Smooth muscle cell (in vitro differentiated cells): ENCODE data around the gene SLC29A2. TPM values are rescaled to one million over a fixed set of nuclear protein-coding genes. Genes with fewer than 3 reads are reported as not detected.

Source experiments
- DNase-seq: peaks from one replicate; lab custom pipeline; 2025; ENCODE audit not compliant: unreplicated experiment; lab: John Stamatoyannopoulos, UW
- H2AFZ ChIP-seq: fragments of 200-600 bp; sonication (generic); 2 replicates; pipeline ENCODE4 v1.6.0; 2016; ENCODE audit warnings: antibody characterized with exemption, low read depth, mild to moderate bottlenecking
- H3F3A ChIP-seq: fragments of 200-600 bp; sonication (generic); 2 replicates; pipeline ENCODE4 v1.6.0; 2017; ENCODE audit warnings: antibody characterized with exemption, low read depth
- H3K27ac ChIP-seq: fragments of 200-600 bp; sonication (generic); 2 replicates; pipeline ENCODE4 v1.5.1; 2016; ENCODE audit warnings: low read depth, mild to moderate bottlenecking
- H3K27me3 ChIP-seq: fragments of 200-600 bp; sonication (generic); 2 replicates; pipeline ENCODE4 v1.6.1; 2016; ENCODE audit warnings: low read depth, mild to moderate bottlenecking
- H3K36me3 ChIP-seq: fragments of 200-600 bp; sonication (generic); 2 replicates; pipeline ENCODE4 v1.5.1; 2016; ENCODE audit warnings: low read depth
- H3K4me1 ChIP-seq: fragments of 200-600 bp; sonication (generic); 2 replicates; pipeline ENCODE4 v1.5.1; 2016; ENCODE audit warnings: low read depth
- H3K4me2 ChIP-seq: fragments of 200-600 bp; sonication (generic); 2 replicates; pipeline ENCODE4 v1.6.0; 2016; ENCODE audit warnings: mild to moderate bottlenecking
- H3K4me3 ChIP-seq: fragments of 200-600 bp; sonication (generic); 2 replicates; pipeline ENCODE4 v1.5.1; 2016; ENCODE audit warnings: mild to moderate bottlenecking
- H3K79me2 ChIP-seq: fragments of 200-600 bp; sonication (generic); 2 replicates; pipeline ENCODE4 v1.6.0; 2016; ENCODE audit warnings: low read depth, mild to moderate bottlenecking
- H3K9ac ChIP-seq: fragments of 200-600 bp; sonication (generic); 2 replicates; pipeline ENCODE4 v1.6.0; 2016; ENCODE audit warnings: low read depth
- H3K9me3 ChIP-seq: fragments of 200-600 bp; sonication (generic); replicated peaks from 2 replicates; pipeline ENCODE4 v1.5.1; 2016; ENCODE audit warnings: low read depth
- H4K20me1 ChIP-seq: fragments of 200-600 bp; sonication (generic); 2 replicates; pipeline ENCODE4 v1.6.0; 2016; ENCODE audit warnings: low read depth
- CTCF ChIP-seq: fragments of 200-600 bp; sonication (generic); IDR thresholded peaks from 2 replicates; pipeline ENCODE4 v1.5.1; 2017; ENCODE audit warnings: borderline replicate concordance, mild to moderate bottlenecking, antibody characterized with exemption; ENCODE audit not compliant: insufficient read depth, poor library complexity, severe bottlenecking
- WGBS: methylation state at CpG from one replicate; pipeline ENCODE4 v1.1.7; 2016; ENCODE audit warnings: low lambda C conversion rate; 5-methylcytosine and 5-hydroxymethylcytosine counted together
- polyA plus RNA-seq: library from polyadenylated mRNA; unstranded; fragments of >200 nt; fragmentation: Nextera tagmentation; extraction: Ambion mirVana; gene quantifications from 2 replicates; pipeline ENCODE4 v1.2.1, GENCODE V29; 2016
- total RNA-seq: library from RNA; depleted of rRNA; stranded (reverse); fragments of >200 nt; gene quantifications from 2 replicates; pipeline ENCODE4 v1.2.3, GENCODE V29; 2014

The SLC29A2 gene
- total and polyA plus RNA-seq, 2 experiments from 2014 or later, result 3.5 to 8.8 TPM

GRCh38 chr11:66418986-66419308 is 47.4 kb upstream of the SLC29A2 start:
- no peaks in the 10 kb centered on the region for H3K36me3 ChIP-seq
- no peak overlapping the region for H3K9ac ChIP-seq
- no peaks in the 10 kb centered on the region for H3K9me3 ChIP-seq
- no peak overlapping the region for H3K4me3 ChIP-seq
- H4K20me1 ChIP-seq, result peaks cover 66% of the 10 kb centered on the region
- peaks cover 12% of the 10 kb centered on the region for H3K4me1 ChIP-seq
- no peak overlapping the region for H3K27ac ChIP-seq
- no peak overlapping the region for H3K4me2 ChIP-seq
- no peak for DNase-seq
- peaks cover 11% of the 10 kb centered on the region for H3F3A ChIP-seq
- 61% methylated on average over 3 of the region's 3 CpGs for WGBS
- H2AFZ ChIP-seq, result no peak overlapping the region
- peaks cover 22% of the 10 kb centered on the region for H3K27me3 ChIP-seq
- no peak for TF ChIP-seq CTCF
- H3K79me2 ChIP-seq, result no peaks in the 10 kb centered on the region

GRCh38 chr11:66418168-66418985 is 46.8 kb upstream of the SLC29A2 start:
- DNase-seq, result peak; percentile 61
- Histone ChIP-seq H3K4me2 (peak overlapping the region; percentile 61), H3K27me3 (peaks cover 22% of the 10 kb centered on the region), H3K9ac (no peak overlapping the region), H3K27ac (no peak overlapping the region), H3K4me1 (peaks cover 12% of the 10 kb centered on the region), H3K79me2 (no peaks in the 10 kb centered on the region), H4K20me1 (peaks cover 71% of the 10 kb centered on the region), H3K36me3 (no peaks in the 10 kb centered on the region), H2AFZ (no peak overlapping the region), H3F3A (peaks cover 11% of the 10 kb centered on the region), H3K9me3 (no peaks in the 10 kb centered on the region), H3K4me3 (no peak overlapping the region)
- peak; percentile 41 for TF ChIP-seq CTCF
- WGBS, result 10% methylated on average over 16 of the region's 16 CpGs

GRCh38 chr11:66417000-66417399 is 45.4 kb upstream of the SLC29A2 start:
- H3K9me3 ChIP-seq, result no peaks in the 10 kb centered on the region
- H3K9ac ChIP-seq, result no peak overlapping the region
- no peak overlapping the region for H2AFZ ChIP-seq
- no peak overlapping the region for H3K4me3 ChIP-seq
- 70% methylated on average over 11 of the region's 11 CpGs for WGBS
- H3F3A ChIP-seq, result peaks cover 11% of the 10 kb centered on the region
- no peaks in the 10 kb centered on the region for H3K36me3 ChIP-seq
- H3K27me3 ChIP-seq, result peaks cover 22% of the 10 kb centered on the region
- H3K4me1 ChIP-seq, result peaks cover 12% of the 10 kb centered on the region
- H3K4me2 ChIP-seq, result no peak overlapping the region
- H3K79me2 ChIP-seq, result no peaks in the 10 kb centered on the region
- H4K20me1 ChIP-seq, result peaks cover 69% of the 10 kb centered on the region
- DNase-seq, result no peak
- H3K27ac ChIP-seq, result no peak overlapping the region
- no peak for TF ChIP-seq CTCF

- Histone ChIP-seq H3K9ac (no peak overlapping the region), H3K79me2 (no peaks in the 10 kb centered on the region), H3F3A (peaks cover 7% of the 10 kb centered on the region), H3K9me3 (no peaks in the 10 kb centered on the region), H3K4me2 (no peak overlapping the region), H4K20me1 (peaks cover 56% of the 10 kb centered on the region), H3K4me1 (peaks cover 4% of the 10 kb centered on the region), H2AFZ (no peak overlapping the region), H3K27me3 (peaks cover 13% of the 10 kb centered on the region), H3K4me3 (no peak overlapping the region), H3K36me3 (no peaks in the 10 kb centered on the region), H3K27ac (no peak overlapping the region)
- TF ChIP-seq CTCF, result no peak
- DNase-seq, result no peak
- WGBS, result 72% methylated on average over 2 of the region's 2 CpGs
These were observed 43.9 kb upstream of the SLC29A2 start for GRCh38 chr11:66415423-66415822.
